Globus pallidus (tissue), 1 donor: ENCODE measurements around the gene EPB41L4A.
"Not testable (repeated sequence)": the region's sequence is repeated elsewhere in the genome, so short reads cannot be mapped to it uniquely, and the experiment has no call there.

Experiments used
- DNase-seq: peaks from one replicate; pipeline ENCODE4 v3.0.0-alpha.2; 2015; ENCODE audit warnings: low spot score

Gene EPB41L4A

GRCh38 chr5:112397690-112398089 lies 21.4 kb downstream of the EPB41L4A start:
- DNase-seq = no peak

DNA sequence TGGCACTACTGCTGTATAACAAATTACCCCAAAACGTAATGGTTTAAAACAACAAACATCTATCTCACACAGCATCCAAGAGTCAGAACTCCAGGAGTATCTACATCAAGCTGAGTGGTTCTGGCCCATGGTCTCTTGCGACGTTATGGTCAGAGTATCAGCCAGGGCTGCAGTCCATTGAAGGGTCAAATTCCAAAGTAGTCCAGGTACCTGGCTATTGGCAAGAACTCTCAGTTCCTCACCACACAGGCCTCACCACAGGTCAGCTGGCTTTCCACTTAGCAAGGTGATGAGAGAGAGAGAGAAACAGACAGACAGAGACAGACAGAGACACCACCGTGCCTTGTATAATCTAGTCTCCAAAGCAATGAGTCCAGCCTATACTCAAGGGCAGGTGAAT lies 22.6 kb downstream of the EPB41L4A start:
- DNase-seq = no peak

GRCh38 chr5:112395299-112395698 lies 23.8 kb downstream of the EPB41L4A start:
- not testable (repeated sequence) for DNase-seq

- DNase-seq = no peak
Observed at GRCh38 chr5:112390327-112390726, 28.8 kb downstream of the EPB41L4A start.

DNA sequence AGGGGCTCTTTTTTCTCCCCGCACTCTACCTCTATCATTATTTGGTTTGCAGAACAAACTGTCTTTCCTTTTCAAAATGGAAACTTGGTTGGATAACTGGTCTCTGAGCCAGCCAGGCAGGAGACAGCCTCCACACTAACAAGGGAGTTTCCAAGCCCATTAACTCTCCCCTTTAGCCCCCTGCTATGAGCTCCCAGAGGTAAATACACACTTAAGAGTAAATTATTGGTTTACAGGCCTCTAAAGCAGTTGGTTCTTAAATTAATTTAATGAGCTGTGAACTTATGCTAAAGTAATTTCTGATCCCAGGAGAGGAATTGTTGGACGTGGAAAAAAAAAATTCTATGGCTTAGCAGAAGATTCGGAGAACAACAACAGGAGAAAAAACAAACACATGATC lies 30.3 kb downstream of the EPB41L4A start:
- DNase-seq = no peak

- no peak for DNase-seq
Observed at GRCh38 chr5:112388074-112388473, 31.0 kb downstream of the EPB41L4A start.

DNA sequence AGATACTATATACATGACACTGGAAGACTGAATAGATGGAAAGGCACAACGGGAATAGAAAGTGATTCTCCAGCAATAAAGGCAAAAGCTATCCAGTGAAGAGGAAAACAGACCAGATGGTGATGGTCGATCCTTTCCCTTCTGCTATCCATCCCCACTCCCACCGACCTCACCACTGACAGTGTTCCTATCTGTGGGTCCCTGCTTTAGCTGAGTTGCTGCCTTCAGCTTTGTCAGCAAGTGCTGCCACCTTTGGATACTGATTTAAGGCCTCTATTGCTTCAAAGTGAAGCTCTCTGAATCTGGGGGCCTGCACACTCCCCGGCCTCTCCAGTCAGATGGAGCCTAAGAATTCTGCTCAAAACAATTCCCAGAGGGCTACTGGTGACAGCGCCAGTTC lies 32.3 kb downstream of the EPB41L4A start:
- no peak for DNase-seq

DNA sequence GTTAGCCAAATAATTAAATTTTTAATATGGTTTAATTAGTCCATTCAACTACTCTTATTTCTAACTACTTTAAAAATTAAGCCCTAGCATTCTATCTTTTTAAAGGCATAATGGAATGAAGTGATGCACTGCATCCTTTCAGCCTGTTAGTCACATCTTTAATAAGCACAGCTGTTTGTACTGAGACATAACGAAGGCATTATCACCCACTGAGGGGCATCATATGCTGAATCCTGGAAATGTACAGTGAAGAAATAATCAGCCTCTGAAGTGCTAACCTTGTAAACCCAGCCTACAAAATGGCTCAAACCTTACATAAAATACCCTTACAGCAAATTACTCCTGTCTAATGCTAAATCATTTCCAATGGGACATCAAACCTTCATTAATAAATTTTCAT lies 33.1 kb downstream of the EPB41L4A start:
- DNase-seq = no peak

DNA sequence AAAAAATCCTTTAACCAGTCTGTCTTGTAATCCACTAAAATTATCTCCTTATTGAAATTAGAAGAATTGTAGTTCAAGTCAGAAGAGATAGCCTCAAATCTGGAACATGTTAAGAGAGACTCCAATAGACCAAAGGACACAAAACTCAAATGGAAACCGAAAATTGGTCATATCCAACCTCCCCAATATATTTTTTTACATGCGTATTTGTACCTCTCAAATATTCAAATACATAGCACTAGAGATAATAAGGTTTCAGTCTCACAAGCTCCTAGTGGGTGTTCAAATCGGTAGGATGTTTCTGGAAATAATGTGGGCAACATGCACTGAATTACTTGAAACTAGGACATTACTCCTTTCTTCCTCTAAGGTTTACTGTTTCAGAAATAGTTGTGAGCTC lies 33.5 kb downstream of the EPB41L4A start:
- no peak for DNase-seq

- DNase-seq = no peak
Observed at GRCh38 chr5:112384523-112384922, 34.6 kb downstream of the EPB41L4A start.

- DNase-seq = no peak
Observed at GRCh38 chr5:112382886-112383285, 36.2 kb downstream of the EPB41L4A start.

- no peak for DNase-seq
Observed at GRCh38 chr5:112381521-112381920, 37.6 kb downstream of the EPB41L4A start.

DNA sequence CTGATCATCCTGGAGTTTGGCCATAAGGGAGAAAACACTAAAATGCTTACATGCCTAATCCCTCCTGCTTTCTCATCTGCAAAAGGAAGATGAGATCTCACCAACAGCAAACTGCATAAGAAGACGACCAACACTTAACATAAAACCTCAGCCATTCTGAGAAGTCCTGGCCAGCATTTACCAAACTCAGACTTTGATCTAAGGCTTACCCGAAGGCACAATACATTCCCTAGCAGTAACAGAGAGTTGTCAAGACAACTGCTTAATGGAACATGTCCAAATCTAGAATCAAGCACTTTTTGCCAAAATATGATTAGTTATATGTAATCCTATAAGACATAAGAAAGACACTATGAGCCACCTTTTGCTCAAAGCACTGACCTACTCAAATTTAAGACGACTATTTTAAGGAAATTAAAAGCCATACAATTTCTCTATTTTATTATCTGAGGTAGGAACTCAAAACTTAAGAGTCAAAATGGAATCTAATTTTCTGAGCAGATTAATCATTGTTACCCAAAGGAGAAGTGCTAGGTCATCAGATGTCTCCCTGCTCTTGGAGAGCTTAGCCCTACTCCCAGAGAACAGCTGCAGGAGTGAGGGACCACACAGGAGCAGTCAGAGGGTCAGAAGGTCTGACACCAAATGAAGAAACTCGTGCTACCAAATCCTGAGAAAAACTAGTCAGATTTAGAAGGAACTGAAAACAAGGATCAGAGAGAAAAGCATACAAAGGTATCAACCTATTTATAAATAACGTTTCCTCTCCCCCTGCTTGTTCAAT lies 39.3 kb downstream of the EPB41L4A start:
- DNase-seq = no peak

DNA sequence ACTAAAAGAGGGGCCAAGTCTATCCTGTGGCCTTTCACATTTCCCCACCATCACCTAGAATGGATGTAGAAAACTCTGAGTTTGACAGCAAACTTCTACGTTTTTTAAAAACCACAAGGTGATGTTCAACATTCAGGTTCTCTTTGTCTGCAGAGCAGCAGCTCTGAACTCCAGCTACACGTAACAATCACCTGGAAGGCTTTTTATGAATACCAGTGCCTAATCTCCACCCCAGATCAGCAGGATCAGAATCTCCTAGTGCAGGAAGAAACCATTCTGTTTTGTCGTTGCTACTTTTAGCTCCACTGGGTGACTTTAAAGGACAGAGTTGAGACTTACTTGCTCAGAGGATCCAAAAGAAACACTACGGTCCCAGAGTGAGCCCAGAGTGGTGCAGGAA lies 44.3 kb downstream of the EPB41L4A start:
- DNase-seq = no peak

DNA sequence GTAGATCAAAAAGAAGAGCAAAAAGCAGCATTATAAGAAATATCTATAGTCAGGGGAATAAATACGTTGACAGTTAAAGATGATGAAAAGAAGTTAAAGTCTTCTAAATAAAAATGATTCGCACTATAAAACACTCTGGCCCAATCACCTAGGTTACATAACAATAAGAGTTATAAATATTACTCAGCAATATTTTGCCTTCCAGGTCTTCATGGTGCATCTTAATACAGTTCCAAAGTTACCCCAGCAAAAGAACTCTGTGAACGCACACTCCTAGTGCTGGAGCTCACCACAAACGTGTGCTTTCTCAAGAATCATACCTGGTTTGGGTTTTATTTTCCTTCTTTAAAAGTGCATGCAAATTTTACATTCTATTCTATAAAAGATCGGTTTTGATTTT lies 44.7 kb downstream of the EPB41L4A start:
- DNase-seq = no peak

GRCh38 chr5:112373885-112374284 lies 45.2 kb downstream of the EPB41L4A start:
- no peak for DNase-seq

DNA sequence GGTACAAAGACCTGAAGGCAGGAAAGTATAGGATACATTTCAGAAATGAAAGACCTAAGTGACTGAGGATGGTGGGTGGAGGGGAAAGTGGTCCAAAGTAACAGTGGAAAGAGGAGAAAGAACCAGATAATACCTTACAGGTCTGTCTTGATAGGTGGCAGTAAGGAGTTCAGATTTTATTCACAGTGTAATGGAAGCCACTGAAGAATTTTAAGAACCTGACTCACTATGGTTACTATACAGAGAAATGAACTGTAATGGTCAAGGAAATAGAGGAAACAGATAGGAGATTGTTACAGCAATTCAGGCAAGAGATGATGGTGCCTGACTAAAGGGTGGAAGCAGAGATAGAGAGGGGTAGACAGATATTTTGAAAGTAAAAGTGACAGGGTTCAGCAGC lies 46.5 kb downstream of the EPB41L4A start:
- no peak for DNase-seq

- no peak for DNase-seq
Observed at GRCh38 chr5:112371067-112371466, 48.0 kb downstream of the EPB41L4A start.

DNA sequence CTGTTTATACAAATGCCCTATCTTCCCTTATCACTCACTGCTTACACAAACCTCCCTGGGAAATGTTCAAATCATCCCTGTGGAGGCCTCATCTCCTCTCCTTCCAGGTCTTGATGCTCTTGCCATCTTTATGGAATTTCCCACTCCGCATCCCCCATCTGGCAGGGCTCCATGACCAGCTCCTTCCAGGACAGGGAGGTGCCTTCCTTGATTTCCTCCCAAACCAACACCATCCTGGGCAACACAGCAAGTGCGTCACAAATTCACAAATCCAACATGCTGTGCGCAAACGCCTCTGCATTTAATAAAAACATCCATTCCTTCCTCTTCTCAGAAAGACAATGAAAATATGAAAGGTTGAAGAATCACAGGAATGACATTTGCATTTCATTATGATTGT lies 51.7 kb downstream of the EPB41L4A start:
- no peak for DNase-seq

DNA sequence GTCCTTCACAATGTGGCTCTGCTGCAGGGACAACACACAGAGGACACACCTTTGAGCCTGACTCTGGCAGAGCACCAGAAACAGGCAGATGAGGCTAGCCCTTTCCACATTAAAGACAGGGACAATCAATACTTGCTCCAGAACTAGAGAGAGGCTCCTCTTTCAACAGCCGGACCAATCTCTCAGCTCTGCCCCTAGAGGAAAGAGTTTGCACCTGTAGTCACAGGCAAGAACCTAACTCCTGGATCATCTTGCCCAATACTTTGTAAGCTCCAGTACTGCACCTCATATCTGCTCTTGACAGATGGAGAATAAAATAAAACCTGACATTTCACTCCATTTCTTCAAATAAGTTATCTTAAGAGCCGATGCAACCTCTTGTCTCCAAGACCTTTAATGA lies 52.1 kb downstream of the EPB41L4A start:
- DNase-seq = no peak

DNA sequence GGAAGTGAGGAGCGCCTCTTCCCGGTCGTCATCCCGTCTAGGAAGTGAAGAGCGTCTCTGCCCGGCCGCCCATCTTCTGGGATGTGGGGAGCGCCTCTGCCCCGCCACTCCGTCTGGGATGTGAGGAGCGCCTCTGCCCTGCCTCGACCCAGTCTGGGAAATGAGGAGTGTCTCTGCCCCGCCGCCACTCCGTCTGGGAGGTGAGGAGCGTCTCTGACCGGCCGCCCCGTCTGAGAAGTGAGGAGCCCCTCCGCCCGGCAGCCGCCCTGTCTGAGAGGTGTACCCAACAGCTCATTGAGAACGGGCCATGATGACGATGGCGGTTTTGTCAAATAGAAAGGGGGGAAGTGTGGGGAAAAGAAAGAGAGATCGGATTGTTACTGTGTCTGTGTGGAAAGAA lies 58.3 kb downstream of the EPB41L4A start:
- not testable (repeated sequence) for DNase-seq

- DNase-seq = no peak
Observed at GRCh38 chr5:112356178-112356956, 62.7 kb downstream of the EPB41L4A start.

GRCh38 chr5:112355058-112355685 lies 63.9 kb downstream of the EPB41L4A start:
- no peak for DNase-seq
